Occipital lobe (tissue), 2 donors: ENCODE measurements around the gene KITLG. TPM values are rescaled to one million over a fixed set of nuclear protein-coding genes. Genes with fewer than 3 reads are reported as not detected.
"Not testable (repeated sequence)": the region's sequence is repeated elsewhere in the genome, so short reads cannot be mapped to it uniquely, and the experiment has no call there.

Source experiments
- DNase-seq: peaks from one replicate; lab custom pipeline; 2025; lab: John Stamatoyannopoulos, UW
- total RNA-seq: library from RNA; depleted of rRNA; stranded (reverse); fragments of >200 nt; gene quantifications from one replicate; pipeline ENCODE4 v1.2.3, GENCODE V29; 2014

Gene KITLG
- total RNA-seq, 1 donor from 2014 or later = 90.8 TPM

- no peak for DNase-seq
Observed at GRCh38 chr12:88544991-88545980, 35.0 kb downstream of the KITLG start.

DNA sequence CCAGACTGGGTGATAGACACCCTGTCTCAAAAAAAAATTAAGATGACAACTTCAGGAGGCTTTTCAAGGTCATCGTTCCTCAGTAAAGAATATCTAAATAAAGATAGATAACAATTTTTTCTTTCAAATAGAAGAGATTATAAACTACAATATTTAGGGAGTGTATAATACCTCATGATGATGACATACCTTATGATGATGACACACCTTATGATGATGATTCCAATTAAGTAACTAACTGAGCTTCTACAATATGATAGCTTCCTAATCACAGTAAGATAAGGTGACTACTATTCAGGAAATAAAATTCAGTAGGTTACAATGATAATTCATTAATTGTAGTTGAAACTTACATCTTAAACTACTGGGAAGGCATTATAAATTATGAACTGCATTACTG is 40.4 kb downstream of the KITLG start:
- DNase-seq = no peak

DNA sequence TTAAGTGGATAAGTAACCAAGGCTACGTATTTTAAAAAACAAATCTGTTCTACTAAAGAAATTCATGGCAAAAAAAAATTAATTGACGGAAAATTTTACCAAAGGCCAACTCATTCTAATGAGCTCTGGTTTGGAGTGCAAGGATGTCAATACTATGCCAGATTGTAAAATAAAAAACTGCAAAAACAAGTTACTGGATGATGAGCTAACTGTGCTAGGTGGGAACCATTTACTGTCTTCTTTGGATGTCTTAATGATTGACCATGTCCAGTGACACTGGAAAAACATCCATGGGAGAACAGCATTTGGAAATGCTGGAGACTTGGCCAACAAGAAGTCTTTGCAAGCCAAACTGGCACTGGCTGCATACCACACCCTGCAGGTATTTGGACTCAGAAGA is 41.6 kb downstream of the KITLG start:
- no peak for DNase-seq

DNA sequence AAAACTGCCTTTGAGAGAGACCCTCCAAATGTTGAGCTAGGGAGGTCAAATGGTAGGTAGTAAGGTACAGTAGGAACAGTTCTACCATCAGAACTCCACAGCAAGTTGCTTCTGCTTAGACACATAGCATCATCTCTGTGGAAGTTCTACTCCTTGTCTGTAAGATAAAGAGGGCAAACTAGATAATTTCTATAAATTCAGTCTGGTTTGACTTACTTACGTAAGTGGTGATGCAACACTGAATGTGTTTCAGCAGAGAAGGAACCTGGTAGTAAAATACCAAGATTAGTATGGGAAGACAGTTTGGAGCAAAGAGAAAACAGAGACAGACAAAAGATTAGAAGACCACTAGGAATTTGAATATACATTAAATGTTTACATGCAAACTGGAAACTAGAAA is 42.0 kb downstream of the KITLG start:
- DNase-seq = no peak

DNA sequence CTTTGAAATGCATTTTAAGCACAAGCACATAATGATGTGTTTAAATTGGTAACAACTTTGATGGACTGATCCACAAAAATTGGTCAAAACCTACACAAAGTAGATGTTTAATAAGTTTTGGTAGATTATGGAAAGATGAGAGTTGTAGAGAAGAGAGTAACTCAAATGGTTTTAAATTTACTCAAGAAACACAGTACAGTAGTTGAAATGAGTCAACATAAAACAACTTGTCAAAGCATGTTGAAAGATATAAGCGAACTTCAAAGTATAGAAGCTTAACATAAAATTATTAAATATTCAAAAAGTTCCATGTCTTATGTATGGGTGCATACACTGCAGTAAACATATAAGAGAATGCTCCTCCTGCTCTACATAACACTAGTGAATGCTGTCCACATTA is 49.4 kb downstream of the KITLG start:
- DNase-seq = no peak

GRCh38 chr12:88529531-88530488 is 50.5 kb downstream of the KITLG start:
- no peak for DNase-seq

- DNase-seq = no peak
Observed at GRCh38 chr12:88522961-88523360, 57.3 kb downstream of the KITLG start.

GRCh38 chr12:88520436-88520820 is 59.8 kb downstream of the KITLG start:
- no peak for DNase-seq

DNA sequence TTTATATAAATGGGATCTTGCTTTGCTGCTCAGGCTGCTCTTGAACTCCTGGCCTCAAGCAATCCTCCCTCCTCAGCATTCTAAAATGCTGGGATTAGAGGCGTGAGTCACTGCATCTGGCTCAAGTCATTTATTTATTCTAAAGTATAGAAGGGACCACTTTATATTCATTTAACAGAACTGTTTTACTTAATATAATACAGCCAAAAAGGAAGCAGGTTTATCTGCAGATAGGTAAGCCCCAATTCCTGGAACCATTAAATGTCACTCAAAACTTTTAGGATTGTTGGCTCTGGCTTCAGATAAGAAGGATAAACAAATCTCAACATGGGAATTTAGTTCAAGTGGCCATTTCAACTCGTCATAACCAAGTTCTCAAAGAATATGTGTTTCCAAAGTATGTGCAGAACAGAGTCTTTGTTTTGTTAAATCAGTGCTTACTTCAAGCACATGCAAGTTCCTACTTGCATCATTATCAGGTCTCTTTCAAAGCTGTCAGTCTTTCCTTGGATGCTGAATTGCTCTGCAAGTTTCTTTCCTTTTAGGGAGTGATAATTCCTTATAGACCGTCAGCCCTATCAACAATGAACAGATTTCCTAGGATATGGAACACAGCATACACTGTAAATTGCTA is 60.4 kb downstream of the KITLG start:
- no peak for DNase-seq

DNA sequence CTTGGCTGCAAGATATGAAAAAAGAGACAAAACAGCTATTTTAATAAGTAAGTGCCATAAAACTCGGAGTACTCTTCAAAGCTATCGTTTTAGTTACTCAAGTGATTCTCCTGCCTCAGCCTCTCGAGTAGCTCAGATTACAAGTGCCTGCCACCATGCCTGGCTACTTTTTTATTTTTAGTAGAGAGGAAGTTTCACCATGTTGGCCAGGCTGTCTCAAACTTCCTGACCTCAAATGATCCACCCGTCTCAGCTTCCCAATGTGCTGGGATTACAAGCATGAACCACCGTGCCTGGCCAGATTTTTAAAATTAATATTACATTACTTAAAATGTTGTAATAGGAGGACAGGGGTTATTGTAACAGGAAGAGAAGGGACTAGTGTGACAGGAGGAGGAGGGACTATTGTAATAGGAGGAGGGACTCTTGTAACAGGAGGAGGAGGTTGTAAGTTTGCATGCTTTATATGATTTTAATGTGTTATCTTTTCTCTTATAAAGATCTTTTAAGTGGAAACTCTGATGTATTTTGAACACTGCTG is 61.3 kb downstream of the KITLG start:
- no peak for DNase-seq

DNA sequence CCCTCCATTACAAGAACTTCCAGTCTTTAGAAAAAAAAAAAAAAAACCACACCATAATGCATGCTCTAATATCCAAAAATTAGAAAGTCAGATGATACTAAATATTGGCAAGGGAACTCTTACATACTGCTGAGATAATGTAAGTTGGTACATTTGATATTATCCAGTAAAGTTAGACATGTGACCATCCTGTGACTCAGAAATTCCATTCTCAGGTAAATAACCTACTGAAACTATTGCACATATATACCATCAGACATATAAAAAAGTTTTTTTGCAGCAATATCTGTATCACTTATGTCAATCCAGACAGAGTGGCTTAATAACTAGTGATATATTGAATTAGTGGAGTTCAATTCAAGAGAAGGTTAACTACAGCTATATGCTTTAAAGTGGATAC is 63.5 kb downstream of the KITLG start:
- no peak for DNase-seq

DNA sequence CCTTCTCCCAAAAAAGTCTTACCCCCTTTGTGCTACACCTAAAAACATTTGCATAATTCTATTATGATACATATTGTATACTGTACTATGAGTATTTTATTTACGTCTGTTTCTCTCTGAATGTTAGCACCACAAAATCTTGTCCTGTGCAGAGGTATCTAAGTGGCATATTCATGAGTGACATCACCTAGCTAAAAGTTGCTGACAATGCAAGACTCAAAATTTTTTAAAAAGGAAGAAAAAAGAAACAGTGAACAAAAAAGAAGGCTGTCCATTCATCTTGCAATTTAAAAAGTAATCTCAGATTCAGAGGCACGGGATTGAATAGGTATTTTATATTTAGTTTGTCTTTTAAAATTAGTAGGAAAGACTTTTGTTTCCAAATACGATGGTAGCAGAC is 69.4 kb downstream of the KITLG start:
- DNase-seq = no peak

DNA sequence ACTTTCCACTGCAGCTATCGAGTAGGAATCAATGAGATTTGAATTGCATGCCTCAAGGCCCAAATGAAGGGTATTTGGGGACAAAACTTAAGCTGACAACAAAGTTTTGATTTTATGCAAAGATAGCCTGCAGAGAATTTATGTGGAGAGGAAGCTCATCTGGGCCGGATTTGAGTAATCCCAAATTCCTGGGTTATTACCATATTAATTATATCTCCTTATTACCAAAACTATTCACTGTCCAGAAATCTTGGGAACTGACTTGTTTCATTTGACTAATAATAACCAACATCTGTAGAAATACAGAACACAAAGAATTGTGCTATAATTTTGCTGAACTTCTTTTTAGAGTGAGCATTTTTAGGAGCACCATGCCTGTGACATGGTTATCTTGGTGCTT is 70.4 kb downstream of the KITLG start:
- DNase-seq = no peak

DNA sequence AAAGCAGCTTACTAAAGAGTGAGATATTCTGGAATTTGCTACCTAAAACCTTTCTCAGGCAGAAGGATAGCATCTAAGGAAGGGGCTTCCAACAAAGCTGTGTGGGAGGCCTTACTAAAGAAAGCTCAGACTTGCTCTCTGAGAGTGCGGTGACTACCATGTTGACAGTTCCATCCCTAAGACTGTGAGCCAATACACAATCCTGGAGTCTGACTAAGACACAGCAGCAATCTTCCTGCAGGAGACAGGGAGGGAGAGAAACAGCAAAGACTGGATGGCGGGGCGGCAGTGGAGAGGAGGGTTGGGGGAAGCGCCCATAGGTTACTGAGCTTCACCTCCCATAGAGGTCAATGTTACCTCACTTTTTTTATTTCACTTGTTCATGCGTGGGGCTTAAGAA is 70.9 kb downstream of the KITLG start:
- no peak for DNase-seq

DNA sequence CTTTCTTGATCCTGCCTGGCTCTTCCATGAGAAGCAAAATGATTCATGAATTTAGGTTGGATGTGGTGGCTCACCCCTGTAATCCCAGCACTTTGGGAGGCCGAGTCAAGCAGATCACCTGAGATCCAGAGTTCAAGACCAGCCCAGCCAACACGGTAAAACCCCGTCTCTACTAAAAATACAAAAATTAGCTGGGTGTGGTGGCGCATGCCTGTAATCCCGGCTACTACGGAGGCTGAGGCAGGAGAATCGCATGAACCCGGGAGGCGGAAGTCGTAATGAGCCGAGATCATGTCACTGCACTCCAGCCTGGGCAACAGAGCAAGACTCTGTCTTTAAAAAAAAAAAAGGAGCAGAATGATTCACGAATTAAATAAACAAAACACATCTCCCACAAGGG is 72.4 kb downstream of the KITLG start:
- DNase-seq = not testable (repeated sequence)

GRCh38 chr12:88507270-88507669 is 73.0 kb downstream of the KITLG start:
- DNase-seq = no peak

- DNase-seq = no peak
Observed at GRCh38 chr12:88505696-88506095, 74.6 kb downstream of the KITLG start.

DNA sequence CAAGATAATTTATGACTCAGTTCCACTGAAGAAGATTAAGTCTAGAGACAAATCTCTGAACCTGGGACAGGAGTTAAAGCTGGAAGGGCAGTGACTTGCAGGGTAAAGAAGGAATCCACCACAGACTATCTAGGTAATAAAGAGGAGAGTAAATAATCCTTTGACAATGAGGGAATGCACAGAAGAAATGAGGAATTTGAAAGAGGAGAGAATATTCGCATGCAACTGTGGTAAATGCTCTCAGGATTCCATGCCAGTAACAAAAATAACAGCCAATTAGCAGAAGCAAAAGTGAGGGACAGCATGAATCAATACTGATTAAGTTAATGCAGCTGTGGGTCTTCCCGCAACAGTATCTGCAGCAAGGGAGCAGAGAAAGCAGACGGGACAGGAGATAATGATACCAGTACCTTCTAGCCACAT is 77.0 kb downstream of the KITLG start:
- DNase-seq = no peak

- DNase-seq = no peak
Observed at GRCh38 chr12:88501972-88502938, 78.0 kb downstream of the KITLG start.

DNA sequence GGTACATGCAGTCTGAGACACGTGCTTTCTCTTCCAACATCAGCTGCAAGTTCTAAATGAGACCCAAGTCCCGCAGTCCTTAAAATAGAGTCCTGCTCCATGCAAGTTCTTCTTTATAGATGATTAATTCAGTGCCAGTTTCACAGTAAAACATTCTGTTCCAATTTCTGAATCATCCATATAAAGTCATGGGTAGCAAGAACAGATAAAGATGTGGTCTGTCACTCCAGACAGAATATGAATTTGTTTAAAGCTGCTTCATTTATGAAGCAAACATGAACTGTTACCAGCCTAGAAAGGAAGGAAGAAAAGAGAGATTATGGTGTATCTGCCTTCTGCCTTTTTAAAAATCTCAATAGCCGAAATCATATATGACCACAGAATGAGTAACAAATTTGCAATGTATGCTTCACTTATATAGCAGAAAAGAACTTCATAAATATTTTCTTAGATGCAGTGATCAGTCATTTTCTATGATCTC is 83.3 kb downstream of the KITLG start:
- no peak for DNase-seq
